NCI-H1092 (cell line): ENCODE measurements around the gene GLG1.
"Not testable (repeated sequence)": the region's sequence is repeated elsewhere in the genome, so short reads cannot be mapped to it uniquely, and the experiment has no call there.

Source experiments
- DNase-seq: peaks from one replicate; lab custom pipeline; 2025; lab: John Stamatoyannopoulos, UW

Gene GLG1

DNA sequence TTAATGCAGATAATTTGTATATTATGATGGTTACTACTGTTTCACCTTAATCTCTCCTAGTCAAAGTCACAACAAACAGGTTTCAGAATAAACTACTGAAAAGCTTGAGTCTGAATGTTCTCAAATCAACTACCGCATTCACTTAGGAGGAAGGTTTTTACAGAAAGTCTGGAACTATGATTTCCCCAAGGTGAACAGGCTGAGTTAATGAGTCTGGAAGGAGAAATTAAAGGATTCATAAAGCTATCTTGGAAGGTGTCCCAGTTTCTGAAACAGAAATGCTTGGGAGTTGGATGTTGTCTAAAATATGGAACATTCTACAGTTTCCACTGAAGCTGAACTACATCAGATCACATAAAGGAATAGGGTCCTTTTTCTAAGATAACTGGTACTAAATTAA, 69.2 kb downstream of the GLG1 start:
- not testable (repeated sequence) for DNase-seq

- not testable (repeated sequence) for DNase-seq
Measured at GRCh38 chr16:74534650-74535049, 72.3 kb downstream of the GLG1 start.

DNA sequence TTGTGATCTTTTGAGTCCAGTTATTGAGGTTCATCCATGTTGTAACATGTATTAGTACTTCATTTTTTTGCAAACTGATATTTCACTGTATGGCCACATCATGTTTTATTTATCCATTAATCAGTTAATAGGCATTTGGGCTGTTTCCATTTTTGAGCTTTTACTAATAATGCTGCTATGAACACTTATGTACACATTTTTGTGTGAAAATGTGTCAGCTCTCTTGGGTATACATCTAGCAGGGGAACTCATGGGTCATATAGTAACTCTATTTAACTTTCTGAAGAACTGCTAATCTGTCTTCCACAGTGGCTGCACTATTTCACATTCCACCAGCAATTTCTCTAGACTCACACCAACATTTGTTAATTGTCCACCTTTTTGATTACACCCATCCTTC, 82.0 kb downstream of the GLG1 start:
- DNase-seq, result no peak

DNA sequence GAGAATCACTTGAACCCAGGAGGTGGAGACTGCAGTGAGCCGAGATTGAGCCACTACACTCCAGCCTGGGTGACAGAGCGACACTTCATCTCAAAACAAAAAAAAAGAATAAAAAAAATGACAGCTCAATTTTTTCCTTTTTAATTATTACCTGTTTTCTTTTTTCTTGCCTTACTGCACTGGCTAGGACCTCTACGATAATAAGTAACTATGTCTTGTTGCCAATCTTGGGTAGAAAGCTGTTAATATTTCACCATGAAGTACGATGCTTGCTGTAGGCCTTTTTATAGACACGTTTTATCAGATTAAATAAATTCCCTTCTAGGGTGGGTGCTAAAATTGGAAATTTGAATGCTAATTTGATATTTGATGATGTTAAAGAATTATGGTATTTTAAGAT, 82.8 kb downstream of the GLG1 start:
- DNase-seq, result no peak

DNA sequence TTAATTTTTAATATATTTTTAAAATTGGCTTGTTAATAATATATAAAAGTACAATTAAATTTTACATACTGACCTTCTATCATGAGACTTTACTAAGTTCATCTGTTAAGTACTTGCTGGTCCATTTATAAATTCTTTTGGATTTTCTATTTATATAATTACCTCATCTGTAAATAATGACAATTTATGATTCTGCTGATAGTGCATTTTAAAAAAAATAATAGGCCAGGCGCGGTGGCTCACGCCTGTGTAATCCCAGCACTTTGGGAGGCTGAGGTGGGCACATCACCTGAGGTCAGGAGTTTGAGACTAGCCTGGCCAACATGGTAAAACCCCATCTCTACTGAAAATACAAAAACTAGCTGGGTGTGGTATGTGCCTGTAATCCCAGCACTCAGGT, 83.2 kb downstream of the GLG1 start:
- DNase-seq, result not testable (repeated sequence)

- DNase-seq, result no peak
Measured at GRCh38 chr16:74522160-74522559, 84.8 kb downstream of the GLG1 start.

DNA sequence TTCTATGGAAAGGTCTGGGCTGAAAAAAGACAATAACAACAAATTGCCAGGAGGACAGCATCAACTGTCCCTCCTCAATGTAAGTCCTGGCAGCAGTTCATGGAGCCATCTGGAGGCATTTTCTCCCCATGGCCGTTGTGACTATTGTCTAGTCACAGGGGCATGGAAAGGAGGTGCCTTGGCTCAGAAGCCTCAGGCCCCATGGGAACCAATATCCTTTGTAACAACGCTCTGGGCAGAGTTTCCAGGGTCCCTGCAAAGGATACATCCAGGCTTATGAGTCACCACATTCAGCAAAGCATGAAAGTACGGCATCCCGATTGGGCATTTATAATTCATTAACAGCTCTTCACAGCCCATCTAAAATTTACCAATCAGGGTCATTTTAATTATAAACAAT, 85.2 kb downstream of the GLG1 start:
- no peak for DNase-seq

GRCh38 chr16:74518934-74519333, 88.0 kb downstream of the GLG1 start:
- DNase-seq, result not testable (repeated sequence)

DNA sequence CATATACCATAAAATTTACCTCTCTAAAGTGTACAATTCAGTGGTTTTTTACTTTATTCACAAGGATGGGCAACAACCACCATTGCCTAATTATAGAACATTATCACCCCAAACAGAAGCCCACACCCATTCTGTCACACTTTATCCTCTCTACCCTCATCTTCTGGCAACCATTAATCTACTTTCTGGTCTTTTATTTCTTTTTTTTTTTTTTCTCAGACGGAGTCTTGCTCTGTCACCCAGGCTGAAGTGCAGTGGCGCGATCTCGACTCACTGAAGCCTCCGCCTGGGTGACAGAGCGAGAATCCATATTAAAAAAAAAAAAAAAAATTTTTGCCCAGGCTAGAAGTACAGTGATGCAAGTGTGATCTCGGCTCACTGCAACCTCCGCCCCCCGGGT, 95.0 kb downstream of the GLG1 start:
- no peak for DNase-seq

DNA sequence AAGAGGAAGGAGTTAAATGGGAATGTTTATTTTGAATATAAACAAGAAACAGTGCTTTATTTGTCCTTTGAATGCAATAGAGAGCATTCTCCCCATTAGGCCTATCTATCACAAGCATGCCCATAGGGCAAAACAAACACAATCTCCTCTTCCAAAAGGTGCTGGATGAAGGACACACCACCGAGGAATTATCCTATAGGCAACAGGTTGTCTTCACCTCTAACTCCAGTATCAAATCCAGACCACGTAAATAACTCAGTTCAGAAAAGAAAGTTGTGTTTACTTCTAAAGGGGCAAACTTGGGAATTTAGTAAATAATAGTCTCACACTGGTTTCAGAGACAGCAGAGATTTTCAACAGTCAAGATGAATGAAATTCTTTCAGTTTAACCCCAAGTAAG, 101.9 kb downstream of the GLG1 start:
- no peak for DNase-seq

- no peak for DNase-seq
Measured at GRCh38 chr16:74503412-74503811, 103.5 kb downstream of the GLG1 start.

GRCh38 chr16:74501484-74502478, 105.1 kb downstream of the GLG1 start:
- DNase-seq, result no peak

DNA sequence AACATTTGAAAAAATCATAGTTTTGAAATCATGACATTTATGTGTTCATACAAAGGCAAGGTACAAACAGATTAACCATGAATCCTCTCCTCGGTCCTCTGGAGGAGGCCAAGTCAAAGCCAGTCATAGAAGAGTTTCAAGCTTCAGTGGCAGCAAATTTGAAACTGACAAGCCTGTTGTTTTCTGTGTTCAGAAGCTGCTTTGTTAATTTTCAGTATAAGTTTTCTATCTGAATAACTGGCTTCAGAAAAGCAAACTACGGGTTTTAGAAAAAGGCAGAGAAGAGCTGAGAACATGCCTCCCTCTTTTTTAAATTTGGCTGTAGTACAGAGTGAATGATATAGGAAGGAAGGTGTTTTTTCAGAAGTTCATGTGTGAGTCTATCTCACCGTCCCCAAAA, 106.0 kb downstream of the GLG1 start:
- no peak for DNase-seq

DNA sequence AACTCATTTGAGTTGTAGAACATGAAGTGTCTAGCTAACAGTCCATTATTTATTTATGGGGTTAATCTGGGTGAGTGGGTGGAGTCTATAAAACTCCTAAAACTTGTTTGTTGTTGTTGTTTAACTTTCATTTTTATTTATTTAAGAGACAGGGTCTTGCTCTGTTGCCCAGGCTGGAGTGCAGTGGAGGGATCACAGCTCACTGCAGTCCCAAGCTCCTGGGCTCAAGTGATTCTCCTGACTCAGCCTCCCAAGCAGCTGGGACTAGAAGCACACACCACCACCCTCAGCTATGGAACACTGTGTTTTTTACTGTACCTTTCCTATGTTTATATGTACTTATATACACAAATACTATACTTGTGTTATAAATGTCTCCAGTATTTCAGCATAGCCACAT, 107.8 kb downstream of the GLG1 start:
- no peak for DNase-seq

- no peak for DNase-seq
Measured at GRCh38 chr16:74497761-74498160, 109.2 kb downstream of the GLG1 start.

DNA sequence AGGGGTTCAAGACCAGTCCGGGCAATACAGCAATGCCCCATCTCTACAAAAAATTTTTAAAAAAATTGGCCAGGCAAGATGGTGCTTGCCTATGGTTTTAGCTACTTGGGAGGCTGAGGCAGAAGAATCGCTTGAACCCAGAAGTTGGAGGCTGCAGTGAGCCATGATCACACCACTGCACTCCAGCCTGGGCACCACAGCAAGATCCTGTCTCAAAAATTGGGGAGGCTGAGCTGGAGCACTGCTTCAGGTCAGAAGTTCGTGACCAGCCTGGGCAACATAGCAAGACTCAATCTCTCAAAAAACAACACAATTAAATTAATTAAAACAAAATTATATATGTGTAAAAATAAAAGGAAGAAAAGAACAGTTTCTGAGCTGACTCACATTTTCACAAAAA, 110.9 kb downstream of the GLG1 start:
- no peak for DNase-seq

DNA sequence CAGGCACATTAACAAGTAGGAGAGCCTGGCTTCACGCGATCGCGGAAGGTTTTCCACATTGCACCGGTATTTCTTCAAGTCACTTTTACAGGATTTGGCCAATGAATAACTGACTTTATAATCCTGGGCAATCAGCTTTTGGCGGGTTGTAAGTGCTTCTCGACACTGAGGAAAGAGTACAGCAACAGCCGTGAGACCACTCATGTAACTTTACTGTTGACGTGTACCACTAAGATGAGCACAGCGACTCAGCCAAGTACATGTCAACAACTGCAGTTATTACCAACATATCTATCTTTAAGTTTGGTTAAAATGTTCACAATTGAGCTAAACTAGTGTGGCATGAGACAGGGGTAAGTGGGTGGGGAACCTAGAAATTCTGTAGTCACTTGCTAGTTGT, 113.9 kb downstream of the GLG1 start:
- DNase-seq, result no peak

GRCh38 chr16:74487634-74488495, 119.0 kb downstream of the GLG1 start:
- no peak for DNase-seq

DNA sequence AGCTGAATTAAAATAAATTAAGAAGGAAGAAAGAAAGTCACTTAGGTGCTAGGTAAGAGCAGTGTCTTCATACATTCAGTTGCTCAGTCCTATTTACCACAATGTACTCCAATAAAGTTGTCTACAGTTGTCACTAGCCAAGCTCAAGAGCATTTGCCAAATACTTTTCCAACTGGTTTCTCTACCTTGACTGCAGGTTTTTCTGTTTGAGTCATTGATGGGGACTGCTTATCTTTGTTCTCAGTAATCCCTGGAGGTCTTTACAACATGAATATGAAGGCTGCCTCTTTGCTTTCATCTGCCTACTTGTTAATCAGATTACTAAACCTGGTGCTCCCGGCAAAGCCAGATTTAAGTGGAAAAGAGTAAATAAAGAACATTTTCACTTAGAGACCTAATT, 121.0 kb downstream of the GLG1 start:
- no peak for DNase-seq

DNA sequence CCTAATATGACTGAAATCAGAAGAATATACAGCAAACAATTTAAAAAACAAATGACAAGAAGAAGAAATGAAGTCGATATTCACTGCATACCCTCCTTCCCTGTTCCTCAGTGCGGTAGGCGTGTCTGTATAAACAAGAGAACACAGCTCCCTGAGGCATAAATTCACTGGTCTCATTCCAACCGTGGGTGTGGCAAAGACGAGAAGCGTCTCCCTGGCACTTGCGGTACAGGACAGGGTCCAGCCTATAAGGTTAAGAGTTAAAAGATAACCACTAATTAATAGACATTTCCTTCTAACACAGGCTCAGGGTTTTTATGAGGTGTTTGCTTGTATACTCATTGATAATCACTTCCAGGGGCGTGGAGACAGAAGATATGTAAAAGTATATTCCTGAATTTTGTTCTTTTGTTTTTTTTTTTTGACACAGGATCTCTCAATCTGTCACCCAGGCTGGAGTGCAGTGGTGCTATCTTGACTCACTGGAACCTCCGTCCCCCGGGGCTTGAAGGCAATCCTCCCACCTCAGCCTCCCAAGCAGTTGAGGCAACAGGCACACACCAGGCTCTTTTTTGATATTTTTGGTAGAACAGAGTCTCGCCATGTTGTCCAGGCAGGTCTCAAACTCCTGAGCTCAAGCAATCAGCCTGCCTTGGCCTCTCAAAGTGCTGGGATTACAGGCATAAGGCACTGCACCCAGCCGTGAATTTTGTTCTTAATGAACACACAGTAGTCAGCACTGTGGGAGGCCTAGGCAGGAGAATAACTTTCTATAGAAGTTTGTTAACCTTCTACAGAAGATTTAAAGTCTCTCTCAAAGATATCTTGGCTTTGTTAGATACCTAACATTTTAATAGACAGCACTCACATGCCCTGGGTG, 126.5 kb downstream of the GLG1 start:
- DNase-seq, result no peak

- no peak for DNase-seq
Measured at GRCh38 chr16:74477226-74477625, 129.7 kb downstream of the GLG1 start.

DNA sequence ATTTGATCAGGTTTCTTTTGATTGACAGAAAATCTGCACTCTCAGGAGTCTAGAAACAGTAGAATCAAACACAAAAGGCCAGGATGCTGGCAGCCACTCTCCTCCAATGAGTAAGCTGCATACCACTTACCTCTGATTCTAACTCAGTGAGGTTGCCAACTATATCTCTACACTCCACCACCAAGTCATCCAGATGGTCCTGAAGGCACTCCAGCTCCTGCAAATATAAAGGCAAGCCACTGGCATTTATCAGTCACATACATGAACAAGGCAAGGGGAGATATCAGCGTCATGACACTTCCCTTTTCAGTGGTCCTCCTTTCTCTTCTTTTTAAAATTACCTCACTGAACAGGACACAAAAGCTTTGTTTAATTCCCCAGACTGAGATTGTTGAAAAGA, 132.5 kb downstream of the GLG1 start:
- no peak for DNase-seq
